C1 segment of cervical spinal cord (tissue), 14 donors: Measurements from ENCODE around the gene MRPL34.

ENCODE experiments used
- DNase-seq, 14 donors: peaks; one replicate each; lab custom pipeline; 2025; lab: John Stamatoyannopoulos, UW

MRPL34 gene

GRCh38 chr19:17340302-17340870, 34.7 kb downstream of the MRPL34 start:
- DNase-seq: no peak

DNA sequence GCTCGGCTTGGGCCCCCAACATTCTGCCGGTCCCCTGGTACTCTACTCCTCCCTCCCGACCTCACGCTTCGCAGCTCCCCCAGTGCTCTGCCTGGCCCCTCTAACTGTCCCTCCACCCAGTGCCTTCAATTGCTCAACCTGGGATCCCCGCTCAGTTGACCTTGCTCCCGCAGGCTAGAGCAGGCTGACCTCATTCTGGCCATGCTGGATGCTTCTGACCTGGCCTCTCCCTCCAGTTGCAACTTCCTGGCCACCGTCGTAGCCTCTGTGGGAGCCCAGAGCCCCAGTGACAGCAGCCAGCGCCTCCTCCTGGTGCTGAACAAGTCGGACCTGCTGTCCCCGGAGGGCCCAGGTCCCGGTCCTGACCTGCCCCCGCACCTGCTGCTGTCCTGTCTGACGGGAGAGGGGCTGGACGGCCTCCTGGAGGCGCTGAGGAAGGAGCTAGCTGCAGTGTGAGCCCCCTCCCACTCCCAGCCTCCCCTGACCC, 35.2 kb downstream of the MRPL34 start:
- DNase-seq: no peak

GRCh38 chr19:17341386-17341785, 35.7 kb downstream of the MRPL34 start:
- DNase-seq: no peak

DNA sequence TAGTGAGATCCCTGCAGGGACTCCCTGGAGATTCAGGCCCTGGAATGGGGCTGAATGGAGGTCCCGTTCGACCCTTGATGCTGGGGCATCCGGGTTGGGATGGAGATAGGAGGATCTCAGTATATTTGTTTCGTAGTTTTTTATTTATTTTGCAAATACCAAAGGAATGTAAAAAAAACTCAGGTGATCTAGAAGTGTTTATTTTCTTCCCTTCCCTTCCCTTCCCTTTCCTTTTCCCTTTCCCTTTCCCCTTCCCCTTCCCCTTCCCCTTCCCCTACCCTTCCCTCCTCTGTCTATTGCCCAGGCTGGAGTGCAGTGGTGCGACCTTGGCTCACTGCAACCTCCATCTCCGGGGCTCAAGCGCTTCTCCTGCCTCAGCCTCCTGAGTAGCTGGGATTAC, 36.2 kb downstream of the MRPL34 start:
- DNase-seq: no peak

GRCh38 chr19:17346109-17346671, 40.5 kb downstream of the MRPL34 start:
- peak in 10 of 14 donors; percentile 7 to 76 (median 31) for DNase-seq

DNA sequence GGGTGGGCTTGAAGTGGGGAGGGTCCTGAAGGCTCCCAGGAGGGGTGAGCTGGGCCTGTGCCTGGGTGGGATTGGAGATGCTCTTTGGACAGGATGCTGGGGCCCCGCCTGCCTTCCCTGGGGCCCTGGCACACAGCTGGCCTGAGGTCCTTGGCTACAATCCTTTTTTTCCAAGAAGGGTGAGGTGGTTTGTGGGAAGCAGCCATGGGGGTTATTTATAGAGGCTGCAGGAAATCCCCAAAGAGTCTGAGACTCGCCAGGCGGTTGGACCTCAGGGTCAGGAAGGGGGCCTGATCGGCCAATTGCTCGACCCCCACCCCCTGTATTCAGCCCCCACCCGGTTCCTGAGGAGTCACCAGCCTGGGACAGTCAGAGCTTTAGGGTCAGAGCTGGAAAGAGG, 41.7 kb downstream of the MRPL34 start:
- DNase-seq: peak in 1 of 14 donors; percentile 24

GRCh38 chr19:17347877-17348276, 42.2 kb downstream of the MRPL34 start:
- no peak for DNase-seq

DNA sequence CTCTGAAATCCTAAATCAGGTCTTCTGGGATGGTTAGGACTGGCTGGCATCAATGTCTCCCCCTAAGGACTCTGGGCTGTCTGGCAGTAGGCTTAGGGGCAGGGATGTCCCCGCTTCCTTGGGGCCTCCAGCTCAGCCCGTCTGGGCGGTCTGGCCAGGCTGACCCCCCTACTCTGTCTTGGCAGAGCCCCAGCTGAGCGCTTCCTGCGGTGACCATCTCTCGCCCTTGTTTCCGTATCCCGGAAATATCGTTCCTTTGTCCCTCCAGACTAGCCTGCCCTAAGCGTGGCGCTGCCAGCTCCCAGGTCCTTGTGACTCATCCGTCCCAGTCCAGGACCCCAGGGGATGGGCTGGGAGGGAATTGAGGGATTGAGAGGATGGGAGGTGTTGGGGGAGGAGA, 43.0 kb downstream of the MRPL34 start:
- peak in 3 of 14 donors; percentile 8 to 53 (median 17) for DNase-seq

- DNase-seq: no peak
Observed at GRCh38 chr19:17351815-17352435, 46.3 kb downstream of the MRPL34 start.

GRCh38 chr19:17352608-17353280, 47.1 kb downstream of the MRPL34 start:
- DNase-seq: no peak

- no peak for DNase-seq
Observed at GRCh38 chr19:17353386-17353785, 47.7 kb downstream of the MRPL34 start.
